ENCODE results near the gene ERP29. TPM values are rescaled to one million over a fixed set of nuclear protein-coding genes. Genes with fewer than 3 reads are reported as not detected.
A peak's percentile ranks its signal among the peaks of the same experiment; 100 is the strongest.
"Not testable (repeated sequence)": the region's sequence is repeated elsewhere in the genome, so short reads cannot be mapped to it uniquely, and the experiment has no call there.

ERP29 gene
- polyA plus RNA-seq, 3 donors: 147 to 180 (median 173) TPM

- not testable (repeated sequence) for DNase-seq
Measured at GRCh38 chr12:111994211-111995111, 18.8 kb upstream of the ERP29 start.

GRCh38 chr12:111995782-111996480 is 17.3 kb upstream of the ERP29 start:
- no peak for DNase-seq

- no peak for DNase-seq
Measured at GRCh38 chr12:111997300-111997699, 15.9 kb upstream of the ERP29 start.

- DNase-seq: no peak
Measured at GRCh38 chr12:111998015-111998414, 15.2 kb upstream of the ERP29 start.

GRCh38 chr12:111999129-111999528 is 14.1 kb upstream of the ERP29 start:
- DNase-seq: not testable (repeated sequence)

GRCh38 chr12:112000820-112001219 is 12.4 kb upstream of the ERP29 start:
- no peak for DNase-seq

- no peak for DNase-seq
Measured at GRCh38 chr12:112001576-112001975, 11.7 kb upstream of the ERP29 start.

GRCh38 chr12:112004041-112004440 is 9.2 kb upstream of the ERP29 start:
- DNase-seq: no peak

GRCh38 chr12:112005419-112006395 is 7.5 kb upstream of the ERP29 start:
- no peak for DNase-seq

- DNase-seq: no peak
Measured at GRCh38 chr12:112007945-112008344, 5.3 kb upstream of the ERP29 start.

- no peak for DNase-seq
Measured at GRCh38 chr12:112008918-112009317, 4.3 kb upstream of the ERP29 start.

- DNase-seq: not testable (repeated sequence)
Measured at GRCh38 chr12:112009596-112009995, 3.6 kb upstream of the ERP29 start.

- DNase-seq: no peak
Measured at GRCh38 chr12:112010415-112011344, 2.5 kb upstream of the ERP29 start.

- no peak for DNase-seq
Measured at GRCh38 chr12:112011685-112012084, 1.5 kb upstream of the ERP29 start.

GRCh38 chr12:112013601-112014402 is 576 bp downstream of the ERP29 start:
- peak; percentile 42 for DNase-seq

- DNase-seq: no peak
Measured at GRCh38 chr12:112015938-112016337, 2.7 kb downstream of the ERP29 start.

GRCh38 chr12:112017041-112017440 is 3.8 kb downstream of the ERP29 start:
- no peak for DNase-seq

- no peak for DNase-seq
Measured at GRCh38 chr12:112018571-112019237, 5.5 kb downstream of the ERP29 start.

GRCh38 chr12:112020947-112021457 is 7.8 kb downstream of the ERP29 start:
- DNase-seq: no peak
